ENCODE data around the gene STPG3. TPM values are rescaled to one million over a fixed set of nuclear protein-coding genes. Genes with fewer than 3 reads are reported as not detected.

Gene STPG3
- total and polyA plus RNA-seq, 2 experiments from 2014 or later, result not detected

- H3K9me3 ChIP-seq (ENCODE audit: low read depth), result no peaks in the 10 kb centered on the region
- no peak overlapping the region for H2AFZ ChIP-seq
- no peak overlapping the region for H3K4me2 ChIP-seq (ENCODE audit: unreplicated experiment)
- no peaks in the 10 kb centered on the region for H3F3A ChIP-seq (ENCODE audit: insufficient read depth)
- DNase-seq, result no peak
- H3K79me2 ChIP-seq (ENCODE audit: insufficient read depth), result no peaks in the 10 kb centered on the region
- in situ Hi-C loops (cut with MboI), result no loop called here
- WGBS, 2 experiments (ENCODE audit: low coverage in 1 of 2, low lambda C conversion rate in 2 of 2, missing lambda C conversion rate in 2 of 2), result 47 to 54% methylated on average over 23 to 27 of the region's 31 CpGs
- no peaks in the 10 kb centered on the region for H3K27me3 ChIP-seq (replicated peaks; ENCODE audit: insufficient read depth)
- no peaks in the 10 kb centered on the region for H4K20me1 ChIP-seq (ENCODE audit: insufficient read depth)
- no peaks in the 10 kb centered on the region for H3K36me3 ChIP-seq (ENCODE audit: low read depth)
- no peak overlapping the region for H3K27ac ChIP-seq
- no peak overlapping the region for H3K9ac ChIP-seq
- no peaks in the 10 kb centered on the region for H3K9me2 ChIP-seq (ENCODE audit: insufficient read depth)
- TF ChIP-seq EZH2 (IDR thresholded peaks at IDR 0.05; ENCODE audit: insufficient read depth, poor library complexity, severe bottlenecking) (no peak), EZH2phosphoT487 (IDR thresholded peaks at IDR 0.05; ENCODE audit: insufficient read depth, low read depth) (no peak)
- no peaks in the 10 kb centered on the region for H3K4me1 ChIP-seq (ENCODE audit: insufficient read depth)
- H3K4me3 ChIP-seq, result no peak overlapping the region
Observed at GRCh38 chr9:137229903-137230704, 21.0 kb upstream of the STPG3 start.

DNA sequence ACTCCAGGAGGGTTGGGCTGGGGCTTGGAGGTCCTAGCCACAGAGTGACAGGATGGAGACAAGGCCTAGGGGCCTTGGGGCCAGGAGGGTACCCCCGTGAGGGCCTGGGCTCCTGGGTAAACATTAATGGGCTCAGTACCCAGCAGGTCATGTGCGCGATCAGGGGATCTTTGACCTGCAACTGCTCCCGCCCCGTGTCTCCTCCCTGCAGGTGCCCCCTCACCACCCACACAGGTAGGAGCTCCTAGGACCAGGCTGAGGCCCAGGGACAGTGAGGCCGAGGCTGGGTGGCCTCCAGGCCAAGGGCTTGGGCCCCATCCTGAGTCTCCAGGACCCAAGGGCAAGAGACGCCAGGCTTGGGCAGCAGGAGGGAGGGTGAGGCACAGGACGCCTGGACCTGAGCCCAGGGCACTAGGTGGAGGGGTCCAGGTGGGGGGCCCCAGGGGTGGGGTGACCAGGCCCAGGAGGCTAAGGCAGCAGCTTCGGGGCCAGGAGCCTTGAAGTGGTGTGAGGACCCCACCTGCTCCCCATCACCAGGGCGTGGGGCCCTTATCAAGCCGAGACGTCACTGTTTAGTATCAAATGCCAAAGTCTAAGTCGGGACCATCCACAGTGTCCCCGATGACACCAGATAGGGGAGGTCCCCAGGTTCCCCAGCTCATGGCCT lies 20.2 kb upstream of the STPG3 start, which contains the start of gene SLC34A3:
Gene SLC34A3, plus strand, starts transcription at position 197 of the 667 bp plus-strand sequence. CDS start 802 bp downstream, outside the sequence.
- H3K4me2 ChIP-seq (ENCODE audit: unreplicated experiment), result no peak within 1 kb of the TSS
- no peaks in the 10 kb centered on the region for H3K4me1 ChIP-seq (ENCODE audit: insufficient read depth)
- H3K9me3 ChIP-seq (ENCODE audit: low read depth), result no peaks in the 10 kb centered on the region
- H3F3A ChIP-seq (ENCODE audit: insufficient read depth), result no peaks in the 10 kb centered on the region
- no peak within 1 kb of the TSS for H3K27ac ChIP-seq
- in situ Hi-C loops (cut with MboI), result no loop called here
- 53 to 54% methylated on average over 14 of the region's 14 CpGs for WGBS, 2 experiments (ENCODE audit: low coverage in 1 of 2, low lambda C conversion rate in 2 of 2, missing lambda C conversion rate in 2 of 2)
- H3K9ac ChIP-seq, result no peak within 1 kb of the TSS
- DNase-seq, result no peak
- H3K36me3 ChIP-seq (ENCODE audit: low read depth), result no peaks in the 10 kb centered on the region
- H4K20me1 ChIP-seq (ENCODE audit: insufficient read depth), result no peaks in the 10 kb centered on the region
- TF ChIP-seq EZH2phosphoT487 (IDR thresholded peaks at IDR 0.05; ENCODE audit: insufficient read depth, low read depth) (no peak), EZH2 (IDR thresholded peaks at IDR 0.05; ENCODE audit: insufficient read depth, poor library complexity, severe bottlenecking) (no peak)
- no peaks in the 10 kb centered on the region for H3K27me3 ChIP-seq (replicated peaks; ENCODE audit: insufficient read depth)
- no peaks in the 10 kb centered on the region for H3K79me2 ChIP-seq (ENCODE audit: insufficient read depth)
- H3K9me2 ChIP-seq (ENCODE audit: insufficient read depth), result no peaks in the 10 kb centered on the region
- H3K4me3 ChIP-seq, result no peak within 1 kb of the TSS
- H2AFZ ChIP-seq, result no peak within 1 kb of the TSS

DNA sequence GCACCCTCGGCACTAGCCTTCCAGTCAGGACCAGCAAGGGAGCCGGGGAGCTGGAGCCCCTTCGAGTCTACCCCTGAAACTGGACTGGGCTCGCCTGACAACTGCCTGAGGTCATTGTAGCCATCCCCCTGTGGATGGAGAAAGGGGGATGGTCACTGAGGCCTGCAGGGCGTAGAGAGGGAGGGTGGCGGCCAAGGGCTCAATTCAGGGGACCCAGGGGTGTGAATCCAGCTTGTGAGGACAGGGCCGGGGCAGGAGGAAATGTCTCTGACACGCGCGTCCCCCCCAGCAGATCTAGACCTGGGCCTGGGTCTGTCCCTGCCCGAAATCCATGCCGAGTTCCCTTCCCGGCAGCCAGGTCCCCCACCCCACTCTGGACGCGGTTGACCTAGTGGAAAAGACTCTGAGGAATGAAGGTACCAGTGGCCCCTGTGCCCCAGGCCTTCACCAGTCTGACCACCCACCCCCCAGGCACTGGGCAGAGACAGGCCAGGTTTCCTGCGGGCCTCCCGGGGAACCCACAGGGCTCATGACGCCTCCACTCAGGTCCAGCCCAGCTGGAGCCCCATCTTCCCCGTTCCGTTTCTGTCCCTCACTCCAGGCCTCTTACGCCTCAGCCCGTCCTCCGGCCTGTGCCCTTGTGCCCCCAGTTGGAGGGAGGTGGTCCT lies 19.6 kb upstream of the STPG3 start:
- in situ Hi-C loops (cut with MboI), result no loop called here
- H3K27me3 ChIP-seq (replicated peaks; ENCODE audit: insufficient read depth), result no peaks in the 10 kb centered on the region
- DNase-seq, result no peak
- H3K9me2 ChIP-seq (ENCODE audit: insufficient read depth), result no peaks in the 10 kb centered on the region
- no peaks in the 10 kb centered on the region for H3F3A ChIP-seq (ENCODE audit: insufficient read depth)
- H3K27ac ChIP-seq, result no peak overlapping the region
- no peaks in the 10 kb centered on the region for H4K20me1 ChIP-seq (ENCODE audit: insufficient read depth)
- no peak overlapping the region for H3K9ac ChIP-seq
- no peaks in the 10 kb centered on the region for H3K4me1 ChIP-seq (ENCODE audit: insufficient read depth)
- no peaks in the 10 kb centered on the region for H3K36me3 ChIP-seq (ENCODE audit: low read depth)
- no peak overlapping the region for H3K4me2 ChIP-seq (ENCODE audit: unreplicated experiment)
- H2AFZ ChIP-seq, result no peak overlapping the region
- no peaks in the 10 kb centered on the region for H3K79me2 ChIP-seq (ENCODE audit: insufficient read depth)
- H3K4me3 ChIP-seq, result no peak overlapping the region
- 73 to 83% methylated on average over 18 to 23 of the region's 23 CpGs for WGBS, 2 experiments (ENCODE audit: low coverage in 1 of 2, low lambda C conversion rate in 2 of 2, missing lambda C conversion rate in 2 of 2)
- TF ChIP-seq EZH2 (IDR thresholded peaks at IDR 0.05; ENCODE audit: insufficient read depth, poor library complexity, severe bottlenecking) (no peak), EZH2phosphoT487 (IDR thresholded peaks at IDR 0.05; ENCODE audit: insufficient read depth, low read depth) (no peak)
- no peaks in the 10 kb centered on the region for H3K9me3 ChIP-seq (ENCODE audit: low read depth)

GRCh38 chr9:137232101-137232500 lies 19.0 kb upstream of the STPG3 start:
- H3K9ac ChIP-seq, result no peak overlapping the region

More at GRCh38 chr9:137232101-137232500, 19.0 kb upstream of the STPG3 start:
- in situ Hi-C loops (cut with MboI), result no loop called here
- Histone ChIP-seq H3F3A (ENCODE audit: insufficient read depth) (no peaks in the 10 kb centered on the region), H3K27me3 (replicated peaks; ENCODE audit: insufficient read depth) (no peaks in the 10 kb centered on the region), H4K20me1 (ENCODE audit: insufficient read depth) (no peaks in the 10 kb centered on the region), H3K4me1 (ENCODE audit: insufficient read depth) (no peaks in the 10 kb centered on the region), H3K79me2 (ENCODE audit: insufficient read depth) (no peaks in the 10 kb centered on the region), H3K27ac (no peak overlapping the region), H3K4me3 (no peak overlapping the region), H3K4me2 (ENCODE audit: unreplicated experiment) (no peak overlapping the region), H3K36me3 (ENCODE audit: low read depth) (no peaks in the 10 kb centered on the region), H2AFZ (no peak overlapping the region), H3K9me2 (ENCODE audit: insufficient read depth) (no peaks in the 10 kb centered on the region), H3K9me3 (ENCODE audit: low read depth) (no peaks in the 10 kb centered on the region)
- WGBS, 2 experiments (ENCODE audit: low coverage in 1 of 2, low lambda C conversion rate in 2 of 2, missing lambda C conversion rate in 2 of 2), result 54 to 65% methylated on average over 7 to 10 of the region's 10 CpGs
- DNase-seq, result no peak
- TF ChIP-seq EZH2 (IDR thresholded peaks at IDR 0.05; ENCODE audit: insufficient read depth, poor library complexity, severe bottlenecking) (no peak), EZH2phosphoT487 (IDR thresholded peaks at IDR 0.05; ENCODE audit: insufficient read depth, low read depth) (no peak)

Measured in GM23248 (cell line).